Body of pancreas (tissue), 4 donors: ENCODE measurements around the gene LRRC47. TPM values are rescaled to one million over a fixed set of nuclear protein-coding genes. Genes with fewer than 3 reads are reported as not detected.

Experiments
- ATAC-seq: fragments of 150-250 bp; one replicate; pipeline ENCODE4 v1.9.1; 2016
- DNase-seq, 4 donors: peaks; one replicate each; pipeline ENCODE4 v3.0.0-alpha.2; 2019
- H3K27ac ChIP-seq, 4 donors: fragments of 200-600 bp; sonication (generic); 1 replicate in 3 of 4; 2 replicates in 1 of 4; pipeline versions ENCODE4 v1.5.1 to v1.6.1; 2016 to 2019; ENCODE audit warnings: mild to moderate bottlenecking in 1 of 4, mixed read lengths in 1 of 4, moderate library complexity in 1 of 4
- H3K27me3 ChIP-seq, 2 donors: fragments of 200-600 bp; sonication (generic); one replicate each; pipeline ENCODE4 v1.6.0; 2016; ENCODE audit warnings: mild to moderate bottlenecking in 1 of 2
- H3K36me3 ChIP-seq, 2 donors: fragments of 200-600 bp; sonication (generic); replicated peaks in 1 of 2; 2 replicates each; pipeline ENCODE4 v1.5.1; 2016; ENCODE audit warnings: low read depth in 2 of 2; ENCODE audit not compliant: insufficient read depth in 1 of 2
- H3K4me1 ChIP-seq: fragments of 200-600 bp; sonication (generic); one replicate; pipeline ENCODE4 v1.6.0; 2016
- H3K4me3 ChIP-seq, 2 donors: fragments of 200-600 bp; sonication (generic); 1 replicate in 1 of 2; 2 replicates in 1 of 2; pipeline ENCODE4 v1.5.1; 2016 to 2019
- H3K9me3 ChIP-seq, 3 donors: fragments of 200-600 bp; sonication (generic); 1 replicate in 2 of 3; 2 replicates in 1 of 3; pipeline ENCODE4 v1.5.1; 2016
- CTCF ChIP-seq, 7 experiments: fragments of 450-650 bp in 4 of 7; fragments of 200-600 bp in 3 of 7; sonication (generic) in 3 of 7; IDR thresholded peaks; one replicate each; pipeline ENCODE4 v1.5.1; 2016 to 2019; ENCODE audit warnings: antibody characterized with exemption in 7 of 7
- POLR2A ChIP-seq, 3 donors: fragments of 450-650 bp; IDR thresholded peaks; one replicate each; pipeline ENCODE4 v1.6.1; 2016; ENCODE audit warnings: antibody characterized with exemption in 3 of 3, mild to moderate bottlenecking in 2 of 3
- WGBS, 2 donors: methylation state at CpG; one replicate each; pipeline ENCODE4 v1.1.5; 2017; 5-methylcytosine and 5-hydroxymethylcytosine counted together
- intact Hi-C: fragments of 100-400 bp; cut with DNase I; formaldehyde crosslinking; loops from one replicate; pipeline ENCODE4 v1.15.1; 2023
- total RNA-seq, 2 donors: library from RNA; depleted of rRNA; stranded (reverse); fragments of >200 nt; gene quantifications; one replicate each; pipeline ENCODE4 v1.1.0, GENCODE V29; 2016

The LRRC47 gene
- total RNA-seq, 2 donors from 2014 or later, result 40.0 to 49.4 TPM

DNA sequence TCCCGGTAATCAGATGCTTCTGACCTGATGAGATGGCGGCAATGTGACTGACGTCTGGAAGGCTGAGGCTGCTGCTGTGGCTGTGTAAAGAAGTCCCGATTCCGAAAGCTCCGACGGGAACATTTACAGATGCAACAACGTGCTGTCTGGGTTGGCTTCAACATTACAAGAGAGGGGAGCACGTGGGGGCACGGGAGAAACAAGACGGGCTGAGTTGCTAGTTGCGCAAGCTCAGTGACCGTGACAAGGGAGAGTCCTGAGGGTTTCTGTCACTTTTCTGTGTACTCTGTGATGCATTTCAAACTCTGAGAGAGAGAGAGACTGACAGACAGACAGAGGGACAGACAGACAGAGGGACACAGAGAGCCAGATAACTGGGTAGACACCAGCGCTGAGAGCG is 25.6 kb upstream of the LRRC47 start:
- intact Hi-C loops, result no loop called here
- Histone ChIP-seq H3K4me3 (no peak overlapping the region), H3K36me3 (peaks cover 0 to 28% of the 10 kb centered on the region in 2 donors), H3K27me3 (no peaks in the 10 kb centered on the region), H3K9me3 (no peaks in the 10 kb centered on the region), H3K27ac (no peak overlapping the region), H3K4me1 (no peaks in the 10 kb centered on the region)
- ATAC-seq (no peak), DNase-seq (no peak)
- TF ChIP-seq POLR2A (IDR thresholded peaks at IDR 0.05) (no peak), CTCF (IDR thresholded peaks at IDR 0.05) (no peak)
- 81 to 85% methylated on average over 15 of the region's 15 CpGs for WGBS, 2 donors

DNA sequence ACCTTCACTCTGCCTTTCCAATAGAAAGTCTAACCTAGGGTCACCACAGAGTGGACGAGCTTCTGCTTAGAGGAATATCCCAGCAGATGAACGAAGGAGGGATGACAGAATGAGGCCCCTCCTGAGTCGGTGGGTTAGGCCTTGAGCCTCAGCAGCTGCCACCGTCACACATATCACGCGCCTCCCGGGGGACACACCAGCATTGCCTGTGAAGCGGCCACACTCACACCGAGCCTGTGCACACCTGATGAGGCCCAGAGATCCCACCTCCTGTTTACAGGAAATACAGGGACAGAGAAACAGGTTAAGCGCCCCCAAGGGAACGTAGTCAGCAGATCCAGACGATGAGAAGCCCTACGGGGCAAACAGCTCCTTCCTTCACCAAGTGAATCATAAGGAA is 25.1 kb upstream of the LRRC47 start:
- H3K4me1 ChIP-seq, result no peaks in the 10 kb centered on the region

DNA sequence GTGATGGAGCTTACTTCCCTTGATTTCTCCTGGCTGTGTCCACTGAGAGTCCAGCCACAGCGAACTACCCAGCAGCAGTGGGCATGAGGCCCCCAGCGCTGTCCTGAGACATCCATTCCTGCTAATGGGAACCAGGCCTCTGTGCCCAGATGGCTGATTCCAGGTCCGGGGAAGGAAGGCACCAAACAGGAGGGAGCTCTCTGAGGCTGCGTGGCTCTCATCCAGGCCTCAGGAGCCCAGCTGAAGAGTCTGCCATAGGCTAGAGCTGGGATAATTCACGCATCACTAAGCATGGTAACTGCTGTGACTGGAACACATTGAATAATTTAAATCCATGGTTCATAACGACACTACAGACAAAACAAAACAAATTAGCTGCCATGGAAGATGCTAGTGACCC is 24.7 kb upstream of the LRRC47 start:
- H3K4me3 ChIP-seq, result no peak overlapping the region
- TF ChIP-seq CTCF (IDR thresholded peaks at IDR 0.05) (no peak), POLR2A (IDR thresholded peaks at IDR 0.05) (no peak)
- no peaks in the 10 kb centered on the region for H3K27me3 ChIP-seq
- no peaks in the 10 kb centered on the region for H3K9me3 ChIP-seq
- H3K4me1 ChIP-seq, result no peaks in the 10 kb centered on the region
- DNase-seq, result no peak
- intact Hi-C loops, result no loop called here
- no peak for ATAC-seq
- no peak overlapping the region for H3K27ac ChIP-seq
- 80% methylated on average over 6 of the region's 6 CpGs for WGBS, 2 donors
- peaks cover 0 to 28% of the 10 kb centered on the region in 2 donors for H3K36me3 ChIP-seq

More for the DNA sequence above, 25.1 kb upstream of the LRRC47 start:
- H3K4me3 ChIP-seq, result no peak overlapping the region
- 78 to 81% methylated on average over 13 of the region's 13 CpGs for WGBS, 2 donors
- ATAC-seq (no peak), DNase-seq (no peak)
- intact Hi-C loops, result no loop called here
- H3K9me3 ChIP-seq, result no peaks in the 10 kb centered on the region
- TF ChIP-seq CTCF (IDR thresholded peaks at IDR 0.05) (no peak), POLR2A (IDR thresholded peaks at IDR 0.05) (no peak)
- no peak overlapping the region for H3K27ac ChIP-seq
- no peaks in the 10 kb centered on the region for H3K27me3 ChIP-seq
- peaks cover 0 to 28% of the 10 kb centered on the region in 2 donors for H3K36me3 ChIP-seq

GRCh38 chr1:3820316-3820715 is 24.0 kb upstream of the LRRC47 start:
- intact Hi-C loops, result no loop called here
- H3K36me3 ChIP-seq, result peaks cover 0 to 25% of the 10 kb centered on the region in 2 donors
- ATAC-seq, result no peak

More at GRCh38 chr1:3820316-3820715, 24.0 kb upstream of the LRRC47 start:
- TF ChIP-seq CTCF (IDR thresholded peaks at IDR 0.05) (no peak), POLR2A (IDR thresholded peaks at IDR 0.05) (no peak)
- no peaks in the 10 kb centered on the region for H3K4me1 ChIP-seq
- no peak overlapping the region for H3K27ac ChIP-seq
- H3K4me3 ChIP-seq, result no peak overlapping the region
- no peak for DNase-seq
- 79 to 86% methylated on average over 8 of the region's 8 CpGs for WGBS, 2 donors
- H3K9me3 ChIP-seq, result no peaks in the 10 kb centered on the region
- H3K27me3 ChIP-seq, result no peaks in the 10 kb centered on the region
